PC-3 (cell line): ENCODE results near the gene KCNH4. TPM values are rescaled to one million over a fixed set of nuclear protein-coding genes. Genes with fewer than 3 reads are reported as not detected.

Experiments
- ATAC-seq: fragments of 200-7000 bp; cut with Tn5 transposase; 2 replicates; pipeline ENCODE4 v1.9.1; 2020; ENCODE audit warnings: mild to moderate bottlenecking, moderate library complexity
- BruUV-seq: library from RNA; stranded (reverse); fragments of 400-500 nt; replicated peaks from 2 replicates; lab custom pipeline; 2021; lab: Mats Ljungman, UMichigan
- CTCF ChIA-PET: fragments of 300-600 bp; sonication (Branson Sonifier 250); formaldehyde crosslinking; loops from one replicate; lab custom pipeline; 2022; ENCODE audit warnings: antibody characterized with exemption; lab: Charles Lee
- POLR2A ChIA-PET: fragments of 300-600 bp; sonication (Branson Sonifier 250); formaldehyde crosslinking; loops from one replicate; lab custom pipeline; 2022; ENCODE audit warnings: antibody characterized with exemption; ENCODE audit not compliant: unreplicated experiment; lab: Charles Lee
- DNase-seq: peaks from one replicate; pipeline ENCODE4 v3.0.0-alpha.2; 2015
- H2AFZ ChIP-seq: fragments of 300-600 bp; sonication (generic); 2 replicates; pipeline ENCODE4 v1.6.0; 2016; ENCODE audit warnings: antibody characterized with exemption, low read length
- H3F3A ChIP-seq: fragments of 300-600 bp; sonication (generic); one replicate; pipeline ENCODE4 v1.6.0; 2017; ENCODE audit warnings: antibody characterized with exemption, low read length, control low read depth, mild to moderate bottlenecking; ENCODE audit not compliant: unreplicated experiment
- H3K27ac ChIP-seq: fragments of 300-600 bp; sonication (generic); 2 replicates; pipeline ENCODE4 v1.5.1; 2016; ENCODE audit warnings: mild to moderate bottlenecking, low read length
- H3K27me3 ChIP-seq: fragments of 300-600 bp; sonication (generic); 2 replicates; pipeline ENCODE4 v1.6.1; 2016; ENCODE audit warnings: low read length, mixed read lengths
- H3K36me3 ChIP-seq: fragments of 300-600 bp; sonication (generic); 2 replicates; pipeline ENCODE4 v1.6.1; 2016; ENCODE audit warnings: low read depth, mixed run types, low read length, mixed read lengths
- H3K4me1 ChIP-seq: fragments of 300-600 bp; sonication (generic); 2 replicates; pipeline ENCODE4 v1.5.1; 2016; ENCODE audit warnings: low read length; ENCODE audit not compliant: insufficient read depth
- H3K4me2 ChIP-seq: fragments of 300-600 bp; sonication (generic); 2 replicates; pipeline ENCODE4 v1.6.0; 2016; ENCODE audit warnings: low read length
- H3K4me3 ChIP-seq: fragments of 300-600 bp; sonication (generic); 2 replicates; pipeline ENCODE4 v1.5.1; 2016; ENCODE audit warnings: mild to moderate bottlenecking, low read length, mixed read lengths
- H3K79me2 ChIP-seq: fragments of 300-600 bp; sonication (generic); 2 replicates; pipeline ENCODE4 v1.6.1; 2017; ENCODE audit warnings: low read length, mixed read lengths
- H3K9ac ChIP-seq: fragments of 300-600 bp; sonication (generic); 2 replicates; pipeline ENCODE4 v1.6.0; 2016; ENCODE audit warnings: mild to moderate bottlenecking, low read length
- H3K9me2 ChIP-seq: fragments of 300-600 bp; sonication (generic); replicated peaks from 2 replicates; pipeline ENCODE4 v1.6.1; 2016; ENCODE audit warnings: mixed run types, low read length, mixed read lengths
- H3K9me3 ChIP-seq: fragments of 300-600 bp; sonication (generic); 2 replicates; pipeline ENCODE4 v1.6.1; 2016; ENCODE audit warnings: low read length, mixed read lengths
- H4K20me1 ChIP-seq: fragments of 300-600 bp; sonication (generic); 2 replicates; pipeline ENCODE4 v1.6.1; 2016; ENCODE audit warnings: low read length, mixed read lengths
- CTCF ChIP-seq: fragments of 300-600 bp; sonication (generic); conservative IDR thresholded peaks from 2 replicates; pipeline ENCODE4 v1.5.1; 2017; ENCODE audit warnings: antibody characterized with exemption, low read depth, mild to moderate bottlenecking, low read length
- EZH2 ChIP-seq: fragments of 300-600 bp; sonication (generic); IDR thresholded peaks from one replicate; pipeline ENCODE4 v1.6.1; 2017; ENCODE audit warnings: antibody characterized with exemption, mild to moderate bottlenecking, low read length; ENCODE audit not compliant: unreplicated experiment
- EZH2phosphoT487 ChIP-seq: fragments of 300-600 bp; sonication (generic); IDR thresholded peaks from 2 replicates; pipeline ENCODE4 v1.6.1; 2018; ENCODE audit warnings: mild to moderate bottlenecking, antibody characterized with exemption, low read length, borderline replicate concordance
- intact Hi-C: fragments of 100-400 bp; cut with micrococcal nuclease; formaldehyde crosslinking; loops from 2 replicates; pipeline ENCODE4 v1.9.0; 2023
- total RNA-seq: library from RNA; depleted of rRNA; stranded (reverse); fragments of >200 nt; gene quantifications from 2 replicates; pipeline ENCODE4 v1.2.3, GENCODE V29; 2014

The KCNH4 gene
- total RNA-seq, 1 experiment from 2014 or later = not detected

DNA sequence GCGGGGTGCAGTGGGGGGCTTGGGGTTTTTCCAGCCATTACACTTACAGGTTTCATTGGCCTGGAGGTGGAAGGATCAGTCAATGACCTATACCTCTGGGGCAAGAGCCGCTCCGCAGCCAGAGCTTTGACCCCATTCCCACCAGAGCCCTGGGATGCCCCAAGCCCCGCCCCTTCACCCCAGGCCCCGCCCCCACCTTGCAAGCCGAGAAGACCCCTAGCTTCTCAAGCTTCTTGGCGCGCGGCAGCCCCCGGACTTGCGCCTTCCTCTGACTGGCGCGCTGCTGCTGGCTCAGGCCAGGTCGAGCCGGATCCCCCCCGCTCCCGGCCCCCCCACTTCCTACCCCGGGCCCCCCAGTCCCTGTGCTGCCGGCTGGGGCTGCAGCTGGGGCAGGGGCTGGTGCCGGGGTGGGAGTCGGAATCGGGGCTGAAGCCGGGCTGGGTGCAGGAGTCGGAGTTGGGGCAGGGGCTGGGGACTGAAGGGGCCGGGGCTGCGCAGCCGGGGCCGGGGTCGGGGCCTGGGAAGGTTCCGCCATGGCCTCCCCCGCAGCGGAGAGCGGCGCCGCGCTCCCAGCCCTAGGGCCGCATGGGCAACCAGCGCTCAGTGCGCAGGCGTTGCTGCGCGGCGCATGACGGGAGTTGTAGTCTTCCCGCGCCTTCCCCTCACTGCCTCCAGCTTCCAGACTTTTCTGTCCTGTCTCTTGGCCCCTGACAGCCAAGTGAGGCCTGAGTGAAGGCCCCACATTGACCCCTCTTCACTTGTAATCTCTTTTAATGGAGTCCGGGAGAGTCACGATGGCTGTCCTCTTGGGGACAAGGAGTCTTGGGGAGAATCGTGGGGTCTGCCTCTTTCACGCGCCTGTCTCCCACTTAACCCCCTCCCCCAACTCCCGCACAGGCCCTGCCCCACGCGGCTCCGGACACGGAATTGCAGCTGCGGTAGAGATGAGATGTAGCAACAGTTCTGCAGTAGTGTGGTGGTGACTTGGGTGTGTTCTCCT is 59.9 kb downstream of the KCNH4 start, which contains the start of gene KAT2A:
TSS of gene KAT2A (minus strand) at position 598 of the 1,000 bp plus-strand sequence. CDS start at position 535, 63 bp downstream.
- no peaks in the 10 kb centered on the region for H3F3A ChIP-seq
- no peak for ATAC-seq
- H3K9me2 ChIP-seq = no peaks in the 10 kb centered on the region
- ChIA-PET CTCF (no interaction called here), POLR2A (no interaction called here)
- no peak for DNase-seq
- H3K9ac ChIP-seq = no peak within 1 kb of the TSS
- intact Hi-C loops = no loop called here
- H3K4me1 ChIP-seq = no peaks in the 10 kb centered on the region
- H4K20me1 ChIP-seq = no peaks in the 10 kb centered on the region
- H3K27ac ChIP-seq = no peak within 1 kb of the TSS
- H3K27me3 ChIP-seq = no peaks in the 10 kb centered on the region
- H3K79me2 ChIP-seq = no peaks in the 10 kb centered on the region
- no peak within 1 kb of the TSS for H3K4me2 ChIP-seq
- H3K36me3 ChIP-seq = no peaks in the 10 kb centered on the region
- no TSS peak for BruUV-seq
- no peak within 1 kb of the TSS for H2AFZ ChIP-seq
- no peaks in the 10 kb centered on the region for H3K9me3 ChIP-seq
- TF ChIP-seq EZH2phosphoT487 = no peak
- TF ChIP-seq CTCF = no peak
- TF ChIP-seq EZH2 = no peak
- H3K4me3 ChIP-seq = no peak within 1 kb of the TSS

DNA sequence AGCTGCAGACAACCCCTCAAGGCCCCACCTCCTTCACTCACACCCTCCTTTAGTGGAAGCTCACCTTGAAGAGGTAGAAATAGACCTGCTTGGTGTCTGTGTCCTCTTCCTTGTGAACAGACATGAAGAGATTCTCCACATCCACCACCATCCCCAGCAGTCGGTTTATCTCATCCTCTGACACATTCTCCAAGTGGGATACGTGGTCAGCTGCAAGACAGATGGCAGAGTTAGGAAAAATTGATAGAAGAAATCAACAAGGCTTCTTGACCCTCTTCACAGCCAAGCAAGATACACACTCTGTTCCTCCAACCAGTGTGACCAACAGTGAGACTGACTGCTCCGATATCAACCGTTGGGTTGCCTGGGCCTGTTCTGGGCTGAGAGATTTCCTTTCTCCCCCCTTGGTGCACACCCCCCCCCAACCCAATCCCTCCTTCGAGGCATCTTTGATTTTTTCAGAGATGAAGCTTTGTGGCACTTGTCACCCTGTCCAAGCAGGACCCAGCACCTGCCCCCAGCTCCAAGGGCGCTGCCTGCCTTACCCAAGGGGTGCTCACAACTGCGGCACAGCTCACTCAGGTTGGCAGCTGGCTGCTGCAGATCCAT is 60.7 kb downstream of the KCNH4 start:
- H3K27ac ChIP-seq = no peak overlapping the region
- TF ChIP-seq EZH2phosphoT487 (no peak), CTCF (no peak), EZH2 (no peak)
- no peak overlapping the region for H3K4me3 ChIP-seq
- no peak overlapping the region for H3K9ac ChIP-seq
- ChIA-PET POLR2A (no interaction called here), CTCF (no interaction called here)
- DNase-seq (no peak), ATAC-seq (no peak)
- no peaks in the 10 kb centered on the region for H3K36me3 ChIP-seq
- H3K4me1 ChIP-seq = no peaks in the 10 kb centered on the region
- H4K20me1 ChIP-seq = no peaks in the 10 kb centered on the region
- H3K9me3 ChIP-seq = no peaks in the 10 kb centered on the region
- no peaks in the 10 kb centered on the region for H3K9me2 ChIP-seq
- no peaks in the 10 kb centered on the region for H3K79me2 ChIP-seq
- H3K27me3 ChIP-seq = no peaks in the 10 kb centered on the region
- no TSS peak for BruUV-seq
- no peaks in the 10 kb centered on the region for H3F3A ChIP-seq
- no peak overlapping the region for H2AFZ ChIP-seq
- no peak overlapping the region for H3K4me2 ChIP-seq
- intact Hi-C loops = no loop called here
